ENCODE measurements around the gene SCN8A.
"Not testable (repeated sequence)": the region's sequence is repeated elsewhere in the genome, so short reads cannot be mapped to it uniquely, and the experiment has no call there.

Gene SCN8A

DNA sequence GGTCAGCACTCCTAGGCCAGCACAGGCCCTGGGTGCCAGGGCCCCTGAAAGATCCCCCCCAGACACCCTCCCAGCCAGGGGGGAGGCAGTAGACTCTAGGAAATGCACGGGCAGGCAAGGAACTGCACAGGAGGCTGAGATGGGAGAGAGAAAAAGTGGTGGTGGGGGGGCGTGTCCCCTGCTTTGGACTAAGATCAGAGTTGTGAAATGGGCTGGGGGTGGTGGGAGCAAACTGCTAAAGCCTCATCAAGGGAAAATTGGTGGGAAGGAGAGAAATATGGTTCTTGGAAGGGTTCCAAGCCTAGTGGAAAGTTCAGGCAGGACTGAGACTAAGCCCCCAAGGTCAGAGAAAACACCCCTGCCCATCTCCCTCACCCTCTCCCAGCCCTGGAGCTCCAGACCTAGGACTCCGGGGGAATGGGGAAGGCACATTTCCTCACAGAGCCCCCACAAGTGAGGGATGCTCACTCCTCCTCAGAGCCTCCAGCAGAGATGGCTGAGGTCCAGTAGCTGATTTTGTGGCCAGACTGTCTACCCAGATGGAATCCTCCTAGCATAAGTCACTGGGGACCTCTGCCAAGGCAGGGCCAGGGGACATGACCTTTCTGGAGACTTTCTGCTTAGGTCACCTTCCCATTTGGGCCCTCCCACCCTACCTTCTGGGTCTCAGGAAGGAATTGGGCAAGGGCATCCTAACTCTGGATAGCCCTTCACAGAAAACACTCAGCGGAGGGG lies 227.7 kb downstream of the SCN8A start:
- DNase-seq, result no peak

DNA sequence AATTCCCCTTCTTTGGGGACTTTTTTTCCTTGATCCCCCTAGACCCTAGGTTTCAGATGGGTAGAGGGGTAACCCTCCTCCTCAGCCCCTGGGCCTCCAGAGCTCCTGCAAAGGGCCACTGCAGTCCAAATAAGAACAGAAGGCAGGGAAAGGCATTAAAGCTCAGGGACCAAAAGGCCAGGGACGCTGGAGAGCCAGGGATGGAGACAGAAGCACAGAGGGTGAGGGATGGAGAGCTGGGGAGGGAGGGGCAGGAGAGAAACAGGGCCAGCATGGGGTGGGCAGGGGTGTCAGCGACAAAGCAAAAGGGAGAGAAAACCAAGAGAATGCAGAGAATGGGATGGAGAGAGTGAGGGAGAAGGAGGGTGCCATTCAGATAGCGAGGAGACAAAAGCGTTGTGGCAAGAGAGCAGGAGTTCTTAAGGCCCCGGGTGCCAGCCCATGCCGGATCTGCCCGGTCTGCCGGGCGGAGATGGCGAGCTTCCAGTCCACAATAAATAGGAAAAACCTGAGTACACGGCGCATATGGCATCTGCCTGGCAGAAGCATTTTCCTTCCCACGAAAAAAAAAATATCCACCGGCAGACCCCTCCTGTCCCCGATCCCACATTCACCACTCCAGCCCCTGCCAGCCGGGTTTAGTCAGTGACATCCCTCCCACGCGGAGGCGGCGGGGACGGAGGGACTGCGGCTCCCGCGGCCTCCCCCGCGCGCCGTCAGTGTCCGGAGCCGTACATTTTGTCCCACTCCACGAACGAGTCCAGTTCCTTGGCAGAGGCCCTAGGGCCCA lies 228.9 kb downstream of the SCN8A start:
- peak; percentile 16 for DNase-seq

- DNase-seq, result peak; percentile 82
Observed at GRCh38 chr12:51820526-51821439, 229.8 kb downstream of the SCN8A start.

DNA sequence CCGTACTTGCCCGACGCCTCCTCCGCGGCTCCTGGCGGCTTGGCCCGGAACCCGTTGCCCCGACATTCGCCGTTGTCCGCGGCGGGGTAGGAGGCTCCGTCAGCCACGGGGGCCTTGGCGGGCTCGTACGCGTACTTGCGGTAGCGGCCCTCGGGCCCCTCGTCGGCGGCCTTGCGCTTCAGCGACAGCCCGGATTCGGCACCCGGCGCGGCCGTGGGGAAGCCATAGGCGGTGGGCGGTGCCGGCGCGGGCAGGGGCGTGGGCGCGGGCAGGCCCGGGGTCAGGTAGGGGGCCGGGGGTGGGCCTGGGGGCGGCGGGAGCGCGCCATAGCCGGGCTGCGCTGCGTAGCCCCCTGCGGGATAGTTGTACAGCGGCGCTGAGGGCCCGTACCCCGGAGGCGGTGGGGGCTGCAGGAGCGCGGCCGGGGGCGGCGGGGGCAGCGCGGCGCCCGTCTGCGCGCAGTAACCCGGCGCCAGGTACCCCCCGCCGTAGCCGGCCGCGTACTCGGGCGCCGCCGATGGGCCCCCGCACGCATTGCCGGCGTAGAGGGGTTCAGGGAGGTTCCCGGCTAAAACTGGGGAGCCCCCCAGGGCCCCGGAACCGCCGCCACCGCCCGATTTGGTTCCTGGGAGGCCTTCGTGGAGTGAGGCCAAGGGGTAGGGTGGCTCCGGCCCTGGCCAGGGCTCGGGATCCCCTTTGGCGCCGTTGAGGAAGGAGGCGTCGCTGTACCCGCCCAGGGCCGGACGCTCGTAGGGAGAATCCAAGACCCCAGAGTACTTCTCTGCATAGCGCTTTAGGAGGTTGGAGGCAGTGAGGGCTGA lies 230.6 kb downstream of the SCN8A start:
- DNase-seq, result no peak

- DNase-seq, result no peak
Observed at GRCh38 chr12:51822261-51822616, 231.2 kb downstream of the SCN8A start.

GRCh38 chr12:51822956-51823355 lies 231.9 kb downstream of the SCN8A start:
- no peak for DNase-seq

DNA sequence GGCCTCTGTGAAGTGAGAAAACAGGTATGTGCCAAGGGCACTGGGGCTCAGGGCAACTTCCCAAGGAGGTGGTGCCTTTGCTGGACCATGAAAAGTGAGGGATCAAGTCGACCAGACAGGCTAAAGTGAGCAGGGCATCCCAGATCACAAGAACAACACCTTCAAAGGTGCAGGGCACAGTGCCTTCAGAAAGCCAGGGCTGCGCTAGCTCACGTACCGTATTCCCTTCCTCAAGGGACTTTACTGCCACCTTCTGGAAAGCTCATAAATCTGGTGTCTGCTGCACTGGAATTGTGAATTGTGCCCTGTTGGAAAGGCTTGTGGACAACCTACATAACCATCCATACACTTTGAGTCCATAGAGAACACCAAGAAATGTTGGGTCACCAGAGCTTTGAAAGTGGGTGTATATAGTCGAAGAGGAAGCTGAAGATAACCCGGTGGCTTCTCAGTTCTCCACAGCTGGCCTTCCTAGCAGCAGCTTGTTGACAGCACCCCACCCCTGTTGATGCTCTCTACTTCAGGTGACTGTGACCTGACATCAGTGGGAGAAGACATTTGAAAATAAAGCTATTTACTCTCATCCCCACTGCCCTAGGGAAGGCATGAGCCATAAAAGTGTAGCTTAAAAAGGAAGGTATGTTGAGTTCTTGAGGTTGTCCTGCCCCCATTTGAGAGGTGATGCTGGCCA lies 233.0 kb downstream of the SCN8A start:
- DNase-seq, result peak; percentile 75

DNA sequence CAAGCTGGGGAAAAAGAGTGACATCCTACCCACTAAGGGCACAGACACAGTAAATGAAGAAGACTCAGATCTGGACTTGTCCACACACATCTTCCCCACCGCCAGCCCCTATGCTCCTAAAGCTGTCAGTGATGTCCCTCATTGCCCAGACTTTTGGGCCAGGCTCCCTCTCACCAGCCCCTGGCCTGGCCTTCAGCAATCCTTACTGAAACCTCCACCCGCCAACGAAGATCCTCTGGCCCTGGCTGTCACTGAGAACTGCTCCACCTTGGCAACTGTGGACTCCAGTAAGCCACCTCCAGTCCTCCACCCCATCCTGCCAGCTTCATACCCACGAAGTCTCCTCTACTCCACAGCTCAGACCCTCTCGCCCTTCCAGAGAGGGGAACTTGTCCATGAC lies 234.2 kb downstream of the SCN8A start:
- no peak for DNase-seq

- DNase-seq, result no peak
Observed at GRCh38 chr12:51826881-51827280, 235.8 kb downstream of the SCN8A start.

GRCh38 chr12:51827925-51828818 lies 237.1 kb downstream of the SCN8A start:
- DNase-seq, result peak; percentile 20

GRCh38 chr12:51829011-51829481 lies 238.0 kb downstream of the SCN8A start:
- DNase-seq, result no peak

DNA sequence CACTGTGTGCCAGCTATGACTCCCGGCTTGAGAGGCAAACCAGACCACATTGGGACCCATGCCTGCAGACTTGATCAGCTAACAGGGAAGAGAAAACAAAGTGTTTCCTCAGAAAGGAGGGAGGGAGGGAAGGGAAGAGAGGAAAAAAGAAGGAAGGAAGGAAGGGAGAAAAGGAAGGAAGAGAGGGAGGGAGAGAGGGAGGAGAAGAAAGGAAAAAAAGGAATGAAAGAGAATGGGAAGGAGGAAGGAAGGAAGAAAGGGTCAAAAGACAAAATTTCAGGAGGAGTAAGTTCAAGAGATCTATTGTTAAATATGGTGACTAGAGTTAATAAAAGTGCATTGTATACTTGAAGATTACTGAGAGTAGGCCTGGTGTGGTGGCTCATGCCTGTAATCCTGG lies 238.6 kb downstream of the SCN8A start:
- DNase-seq, result no peak

DNA sequence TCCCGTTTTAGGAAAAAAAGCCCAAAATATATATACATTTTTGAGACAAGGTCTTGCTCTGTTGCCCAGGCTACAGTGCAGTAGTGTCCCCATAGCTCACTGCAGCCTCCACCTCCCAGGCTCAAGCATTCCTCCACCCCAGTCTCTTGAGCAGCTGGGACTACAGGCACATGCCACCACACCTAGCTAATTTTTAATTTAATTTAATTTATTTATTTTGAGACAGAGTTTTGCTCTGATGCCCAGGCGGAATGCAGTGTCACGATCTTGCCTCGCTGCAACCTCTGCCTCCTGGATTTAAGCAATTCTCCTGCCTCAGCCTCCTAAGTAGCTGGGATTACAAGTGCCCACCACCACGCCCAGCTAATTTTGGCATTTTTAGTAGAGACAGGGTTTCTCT lies 240.8 kb downstream of the SCN8A start:
- not testable (repeated sequence) for DNase-seq

GRCh38 chr12:51832354-51833107 lies 241.5 kb downstream of the SCN8A start:
- no peak for DNase-seq

DNA sequence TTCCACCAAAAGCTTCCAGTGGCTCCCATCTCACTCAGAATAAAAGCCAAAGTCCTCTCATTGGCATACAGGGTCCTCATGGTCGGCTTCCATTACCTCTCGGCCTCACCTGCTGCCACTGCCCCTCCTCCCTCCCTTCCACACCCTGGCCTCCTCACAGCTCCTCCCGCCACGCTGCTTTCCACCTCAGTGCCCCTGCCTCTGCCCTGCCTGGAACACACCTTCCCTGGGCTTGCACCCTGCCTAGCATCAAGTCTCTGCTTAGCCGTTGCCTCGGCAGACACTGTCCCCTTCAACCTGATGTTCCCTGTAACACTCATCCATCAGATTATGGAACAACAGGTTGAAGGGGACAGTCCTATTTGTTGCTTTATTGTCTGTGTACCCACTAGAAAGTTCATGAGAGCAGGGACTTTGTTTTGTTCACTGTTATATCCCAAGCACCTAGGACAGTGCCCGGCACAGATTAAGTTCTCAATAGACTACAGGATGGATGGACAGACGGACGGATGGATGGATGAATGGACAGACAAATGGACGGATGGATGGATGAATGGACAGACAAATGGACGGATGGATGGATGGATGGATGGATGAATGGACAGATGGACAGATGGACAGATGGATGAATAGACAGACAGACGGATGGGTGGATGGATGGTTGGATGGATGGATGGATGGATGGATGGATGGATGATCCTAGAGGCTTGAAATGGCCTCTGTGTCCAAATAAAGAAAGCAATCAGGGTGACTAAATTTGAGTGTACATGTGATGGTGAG lies 242.6 kb downstream of the SCN8A start:
- peak; percentile 10 for DNase-seq

DNA sequence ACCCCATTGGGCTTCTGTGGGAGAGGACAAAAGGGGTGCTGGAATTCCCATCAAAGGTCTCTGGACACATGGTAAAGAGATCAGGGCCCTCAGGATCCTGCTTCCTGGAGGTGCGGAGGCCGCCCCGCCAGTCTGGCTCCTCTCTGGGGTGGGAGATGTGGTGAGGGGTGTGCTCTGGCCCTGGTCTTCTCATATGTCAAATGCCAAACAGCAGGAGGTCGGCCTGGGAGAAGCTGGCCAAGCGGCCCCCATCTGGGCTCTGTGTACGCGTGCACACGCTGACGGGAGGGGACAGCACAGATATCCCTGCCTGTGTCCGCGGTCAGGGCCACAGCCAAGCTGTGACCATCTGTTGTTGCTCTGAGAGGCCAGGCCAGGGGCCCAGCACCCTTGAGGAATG lies 243.4 kb downstream of the SCN8A start:
- DNase-seq, result no peak

GRCh38 chr12:51836041-51836826 lies 245.2 kb downstream of the SCN8A start:
- DNase-seq, result no peak

- DNase-seq, result no peak
Observed at GRCh38 chr12:51836827-51837173, 245.8 kb downstream of the SCN8A start.

Data from NCI-H526 treated with DMSO at 0.1 percent for 48 hours (cell line).